PFSK-1 (cell line): ENCODE measurements around the gene HLCS.

ENCODE experiments used
- POLR2AphosphoS5 ChIP-seq: IDR thresholded peaks from 2 replicates; pipeline ENCODE4 v1.6.1; 2012; ENCODE audit warnings: low read depth, mild to moderate bottlenecking, control low read depth, low read length, moderate library complexity
- REST ChIP-seq, 2 experiments: IDR thresholded peaks; 2 replicates each; pipeline versions ENCODE4 v1.6.1 to v1.8.0; 2011 to 2012; ENCODE audit warnings: low read depth in 2 of 2, low read length in 2 of 2, control low read depth in 1 of 2, inconsistent platforms in 1 of 2, mild to moderate bottlenecking in 1 of 2, moderate library complexity in 1 of 2; ENCODE audit not compliant: insufficient read depth in 1 of 2
- TAF1 ChIP-seq: IDR thresholded peaks from 2 replicates; pipeline ENCODE4 v1.6.1; 2012; ENCODE audit warnings: low read length, control low read depth, borderline replicate concordance; ENCODE audit not compliant: insufficient read depth

- TF ChIP-seq REST (IDR thresholded peaks at IDR 0.05; ENCODE audit: insufficient read depth in 1 of 2, low read depth in 2 of 2, low read length in 2 of 2) (no peak), POLR2AphosphoS5 (no peak), TAF1 (no peak)
Observed at GRCh38 chr21:36733857-36734256, 232.6 kb downstream of the HLCS start.
